ENCODE results near the gene MEOX2. TPM values are rescaled to one million over a fixed set of nuclear protein-coding genes. Genes with fewer than 3 reads are reported as not detected.

The MEOX2 gene
- total RNA-seq, 1 donor from 2014 or later = not detected

- Mint-ChIP-seq H3K27me3 (ENCODE audit: insufficient read depth) (no peaks in the 10 kb centered on the region), H3K9me3 (no peaks in the 10 kb centered on the region), H3K27ac (no peak overlapping the region), H3K36me3 (ENCODE audit: low read depth) (no peaks in the 10 kb centered on the region), H3K4me3 (no peak overlapping the region), H3K4me1 (ENCODE audit: low read depth) (no peaks in the 10 kb centered on the region)
- no peak for DNase-seq (ENCODE audit: low spot score)
- intact Hi-C loops (cut with micrococcal nuclease) = no loop called here
These were observed 11.1 kb downstream of the MEOX2 start for GRCh38 chr7:15675379-15675778.

DNA sequence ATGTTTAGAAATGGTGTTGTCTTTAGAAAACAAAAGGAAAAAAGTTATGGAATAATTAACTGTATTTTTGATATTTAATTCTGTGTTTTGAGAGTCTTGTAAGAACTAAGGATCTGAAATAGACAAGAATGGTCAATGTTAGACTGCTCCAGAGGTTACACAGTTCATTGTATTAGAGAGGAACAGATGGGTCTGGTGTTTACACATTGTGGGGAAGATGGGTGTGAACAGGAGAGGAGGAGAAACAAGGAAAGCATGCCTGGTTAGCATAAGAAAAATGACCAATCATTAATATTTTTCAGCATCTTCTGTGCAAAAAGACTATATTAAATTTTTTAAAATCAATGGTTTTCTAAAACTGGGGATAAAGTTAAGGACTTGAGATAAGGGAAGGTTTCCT, 11.9 kb downstream of the MEOX2 start:
- Mint-ChIP-seq H3K27ac (no peak overlapping the region), H3K4me1 (ENCODE audit: low read depth) (no peaks in the 10 kb centered on the region), H3K4me3 (no peak overlapping the region), H3K36me3 (ENCODE audit: low read depth) (no peaks in the 10 kb centered on the region), H3K9me3 (no peaks in the 10 kb centered on the region), H3K27me3 (ENCODE audit: insufficient read depth) (no peaks in the 10 kb centered on the region)
- DNase-seq (ENCODE audit: low spot score) = no peak
- intact Hi-C loops (cut with micrococcal nuclease) = no loop called here

- Mint-ChIP-seq H3K4me3 (no peak overlapping the region), H3K27ac (no peak overlapping the region), H3K27me3 (ENCODE audit: insufficient read depth) (no peaks in the 10 kb centered on the region), H3K36me3 (ENCODE audit: low read depth) (no peaks in the 10 kb centered on the region), H3K4me1 (ENCODE audit: low read depth) (no peaks in the 10 kb centered on the region), H3K9me3 (no peaks in the 10 kb centered on the region)
- no peak for DNase-seq (ENCODE audit: low spot score)
- intact Hi-C loops (cut with micrococcal nuclease) = no loop called here
These were observed 16.9 kb downstream of the MEOX2 start for GRCh38 chr7:15669443-15670090.

DNA sequence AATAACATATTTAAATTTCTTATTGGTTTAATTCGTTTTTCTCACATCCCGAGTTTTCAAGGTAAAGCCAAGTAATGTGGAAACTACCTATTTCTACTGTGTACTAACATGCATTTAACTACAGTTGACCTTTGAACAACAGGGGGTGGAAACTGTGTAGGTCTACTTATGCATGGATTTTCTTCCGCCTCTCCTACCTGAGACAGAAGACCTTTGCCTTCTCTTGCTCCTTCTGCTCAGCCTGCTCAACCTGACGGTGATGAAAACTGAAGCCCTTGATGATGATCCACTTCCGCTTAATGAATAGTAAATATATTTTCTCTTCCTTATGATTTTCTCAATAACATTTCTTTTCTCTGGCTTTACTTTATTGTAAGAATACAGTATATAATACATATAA, 18.5 kb downstream of the MEOX2 start:
- Mint-ChIP-seq H3K27ac (no peak overlapping the region), H3K4me1 (ENCODE audit: low read depth) (no peaks in the 10 kb centered on the region), H3K36me3 (ENCODE audit: low read depth) (no peaks in the 10 kb centered on the region), H3K9me3 (no peaks in the 10 kb centered on the region), H3K4me3 (no peak overlapping the region), H3K27me3 (ENCODE audit: insufficient read depth) (no peaks in the 10 kb centered on the region)
- no peak for DNase-seq (ENCODE audit: low spot score)
- intact Hi-C loops (cut with micrococcal nuclease) = no loop called here

- no peaks in the 10 kb centered on the region for H3K27me3 Mint-ChIP-seq (ENCODE audit: insufficient read depth)
- no peak overlapping the region for H3K27ac Mint-ChIP-seq
- intact Hi-C loops (cut with micrococcal nuclease) = no loop called here
- H3K36me3 Mint-ChIP-seq (ENCODE audit: low read depth) = no peaks in the 10 kb centered on the region
- H3K4me3 Mint-ChIP-seq = no peak overlapping the region
- no peaks in the 10 kb centered on the region for H3K9me3 Mint-ChIP-seq
- H3K4me1 Mint-ChIP-seq (ENCODE audit: low read depth) = no peaks in the 10 kb centered on the region
- DNase-seq (ENCODE audit: low spot score) = no peak
These were observed 24.0 kb downstream of the MEOX2 start for GRCh38 chr7:15662451-15662850.

GRCh38 chr7:15658247-15658646, 28.2 kb downstream of the MEOX2 start:
- Mint-ChIP-seq H3K27me3 (ENCODE audit: insufficient read depth) (no peaks in the 10 kb centered on the region), H3K36me3 (ENCODE audit: low read depth) (no peaks in the 10 kb centered on the region), H3K4me3 (no peak overlapping the region), H3K27ac (no peak overlapping the region), H3K4me1 (ENCODE audit: low read depth) (no peaks in the 10 kb centered on the region), H3K9me3 (peaks cover 3% of the 10 kb centered on the region)
- intact Hi-C loops (cut with micrococcal nuclease) = no loop called here
- no peak for DNase-seq (ENCODE audit: low spot score)

DNA sequence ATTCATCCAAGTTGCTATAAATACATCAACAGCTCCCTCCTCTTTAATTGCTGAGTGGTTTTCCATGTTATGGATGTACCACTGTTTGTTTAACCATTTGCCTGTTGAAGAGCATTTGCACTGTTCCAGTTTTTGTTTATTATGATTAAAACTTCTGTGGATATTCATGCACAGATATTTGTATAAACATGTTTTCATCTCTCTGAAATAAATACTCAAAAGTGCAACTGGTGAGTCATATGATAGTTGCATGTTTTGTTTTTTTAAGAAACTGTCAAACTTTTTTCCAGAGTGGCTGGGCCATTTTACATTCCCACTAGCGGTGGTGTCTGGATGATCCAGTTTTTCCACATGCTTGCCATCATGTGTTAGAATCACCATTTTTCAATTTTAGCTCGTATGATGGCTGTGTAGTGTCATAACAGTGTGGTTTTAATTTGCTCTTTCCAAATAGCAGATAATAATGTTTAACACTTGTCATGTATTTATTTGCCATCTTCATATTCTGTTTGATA, 33.6 kb downstream of the MEOX2 start:
- H3K36me3 Mint-ChIP-seq (ENCODE audit: low read depth) = no peaks in the 10 kb centered on the region
- no peaks in the 10 kb centered on the region for H3K27me3 Mint-ChIP-seq (ENCODE audit: insufficient read depth)
- intact Hi-C loops (cut with micrococcal nuclease) = no loop called here
- no peak overlapping the region for H3K4me3 Mint-ChIP-seq
- no peak overlapping the region for H3K27ac Mint-ChIP-seq
- no peak for DNase-seq (ENCODE audit: low spot score)
- peaks cover 3% of the 10 kb centered on the region for H3K9me3 Mint-ChIP-seq
- H3K4me1 Mint-ChIP-seq (ENCODE audit: low read depth) = no peaks in the 10 kb centered on the region

GRCh38 chr7:15651693-15652092, 34.8 kb downstream of the MEOX2 start:
- Mint-ChIP-seq H3K9me3 (peaks cover 3% of the 10 kb centered on the region), H3K4me3 (no peak overlapping the region), H3K36me3 (ENCODE audit: low read depth) (no peaks in the 10 kb centered on the region), H3K27me3 (ENCODE audit: insufficient read depth) (no peaks in the 10 kb centered on the region), H3K27ac (no peak overlapping the region), H3K4me1 (ENCODE audit: low read depth) (no peaks in the 10 kb centered on the region)
- intact Hi-C loops (cut with micrococcal nuclease) = no loop called here
- no peak for DNase-seq (ENCODE audit: low spot score)

- Mint-ChIP-seq H3K4me3 (no peak overlapping the region), H3K27me3 (ENCODE audit: insufficient read depth) (no peaks in the 10 kb centered on the region), H3K4me1 (ENCODE audit: low read depth) (no peaks in the 10 kb centered on the region), H3K9me3 (peaks cover 3% of the 10 kb centered on the region), H3K27ac (no peak overlapping the region), H3K36me3 (ENCODE audit: low read depth) (no peaks in the 10 kb centered on the region)
- no peak for DNase-seq (ENCODE audit: low spot score)
- intact Hi-C loops (cut with micrococcal nuclease) = no loop called here
These were observed 35.7 kb downstream of the MEOX2 start for GRCh38 chr7:15650787-15651186.

DNA sequence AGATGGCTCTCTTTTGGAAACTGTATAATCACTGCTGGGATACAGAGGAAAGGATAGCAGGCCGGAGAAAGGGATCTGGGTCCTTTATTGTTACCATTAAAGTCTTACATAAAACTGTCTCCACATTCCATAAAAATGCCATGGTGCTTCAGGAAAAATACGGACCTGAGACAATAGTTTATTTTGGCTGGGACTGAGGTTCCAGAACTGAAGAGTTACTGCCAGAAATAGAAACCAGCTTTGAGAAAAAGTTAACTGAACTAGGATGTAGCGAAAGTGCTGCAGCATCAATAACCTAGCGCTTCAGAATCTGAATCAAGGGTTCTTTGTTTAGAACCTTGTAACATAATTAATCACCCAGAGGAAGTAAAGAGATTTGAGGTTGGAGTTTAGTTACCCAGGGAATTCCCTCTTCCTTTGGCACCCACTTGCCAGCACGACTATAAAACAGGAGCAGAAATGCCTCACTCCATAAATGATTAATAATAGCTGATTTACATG, 38.0 kb downstream of the MEOX2 start:
- no peak overlapping the region for H3K27ac Mint-ChIP-seq
- H3K36me3 Mint-ChIP-seq (ENCODE audit: low read depth) = no peaks in the 10 kb centered on the region
- no peaks in the 10 kb centered on the region for H3K9me3 Mint-ChIP-seq
- DNase-seq (ENCODE audit: low spot score) = no peak
- no peaks in the 10 kb centered on the region for H3K4me1 Mint-ChIP-seq (ENCODE audit: low read depth)
- intact Hi-C loops (cut with micrococcal nuclease) = no loop called here
- no peaks in the 10 kb centered on the region for H3K27me3 Mint-ChIP-seq (ENCODE audit: insufficient read depth)
- no peak overlapping the region for H3K4me3 Mint-ChIP-seq

DNA sequence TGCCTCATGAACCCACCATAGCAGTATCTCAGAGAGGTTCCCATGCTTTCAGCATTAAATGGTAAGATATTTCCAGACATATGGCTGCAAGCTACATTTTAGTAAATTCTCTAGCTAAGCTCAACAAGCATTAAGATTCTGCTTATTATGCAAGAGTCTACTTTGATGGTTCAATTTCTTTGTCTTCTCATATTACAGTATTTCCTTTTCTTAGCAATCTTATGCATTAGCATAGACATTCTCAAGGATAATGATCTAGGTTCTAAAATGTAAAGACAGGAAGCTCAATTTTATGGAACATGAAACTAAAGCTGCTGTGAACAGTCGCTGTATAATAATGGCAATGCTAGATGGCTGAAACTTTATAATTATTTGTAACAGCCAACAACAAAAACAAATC, 39.2 kb downstream of the MEOX2 start:
- Mint-ChIP-seq H3K36me3 (ENCODE audit: low read depth) (no peaks in the 10 kb centered on the region), H3K4me3 (no peak overlapping the region), H3K9me3 (peaks cover 2% of the 10 kb centered on the region), H3K27me3 (ENCODE audit: insufficient read depth) (no peaks in the 10 kb centered on the region), H3K4me1 (ENCODE audit: low read depth) (no peaks in the 10 kb centered on the region), H3K27ac (no peak overlapping the region)
- intact Hi-C loops (cut with micrococcal nuclease) = no loop called here
- no peak for DNase-seq (ENCODE audit: low spot score)

GRCh38 chr7:15643000-15643705, 43.3 kb downstream of the MEOX2 start:
- Mint-ChIP-seq H3K9me3 (peaks cover 3% of the 10 kb centered on the region), H3K36me3 (ENCODE audit: low read depth) (no peaks in the 10 kb centered on the region), H3K4me1 (ENCODE audit: low read depth) (no peaks in the 10 kb centered on the region), H3K27ac (no peak overlapping the region), H3K27me3 (ENCODE audit: insufficient read depth) (no peaks in the 10 kb centered on the region), H3K4me3 (no peak overlapping the region)
- intact Hi-C loops (cut with micrococcal nuclease) = no loop called here
- DNase-seq (ENCODE audit: low spot score) = no peak

- intact Hi-C loops (cut with micrococcal nuclease) = no loop called here
- Mint-ChIP-seq H3K27me3 (ENCODE audit: insufficient read depth) (no peaks in the 10 kb centered on the region), H3K36me3 (ENCODE audit: low read depth) (no peaks in the 10 kb centered on the region), H3K4me3 (no peak overlapping the region), H3K9me3 (no peaks in the 10 kb centered on the region), H3K4me1 (ENCODE audit: low read depth) (no peaks in the 10 kb centered on the region), H3K27ac (no peak overlapping the region)
- DNase-seq (ENCODE audit: low spot score) = no peak
These were observed 57.6 kb downstream of the MEOX2 start for GRCh38 chr7:15628876-15629275.
